Activated CD4-positive, CD25-positive, alpha-beta regulatory T cell treated with anti-CD3 and anti-CD28 coated beads, Interleukin-2, amount 50 U/mL, for 16 hours (primary cell): ENCODE measurements around the gene OVAAL.

Experiments
- DNase-seq: peaks from one replicate; pipeline ENCODE4 v3.0.0-alpha.2; 2020; ENCODE audit warnings: low read depth, low spot score

The OVAAL gene

GRCh38 chr1:180558664-180559063, at the start of gene OVAAL:
TSS of gene OVAAL (plus strand) at chr1:180558964.
- no peak for DNase-seq

- DNase-seq, result no peak
These were observed 47.9 kb upstream of the OVAAL start for GRCh38 chr1:180510882-180511281.

DNA sequence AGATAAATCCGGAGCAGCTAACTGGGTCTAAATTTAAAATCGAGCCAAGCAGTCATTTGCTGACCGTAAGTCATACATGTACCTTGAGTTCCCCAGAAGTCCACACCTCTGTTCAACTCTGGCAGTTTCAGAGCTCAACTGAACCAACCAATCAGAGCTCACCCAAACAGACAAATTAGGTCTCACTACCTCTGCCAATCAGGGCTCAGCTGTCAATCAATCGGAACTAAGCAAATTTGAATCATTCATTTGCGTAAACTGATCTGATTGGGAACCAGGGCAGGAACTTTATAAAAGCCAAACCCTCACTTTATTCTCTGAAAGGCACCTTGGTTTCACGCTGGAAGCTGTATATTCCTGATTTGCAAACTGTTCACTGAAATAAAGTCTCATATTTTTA, 45.2 kb upstream of the OVAAL start:
- DNase-seq, result no peak

- no peak for DNase-seq
These were observed 43.4 kb upstream of the OVAAL start for GRCh38 chr1:180515364-180515763.

GRCh38 chr1:180515857-180516388, 42.8 kb upstream of the OVAAL start:
- peak; percentile 25 for DNase-seq

DNA sequence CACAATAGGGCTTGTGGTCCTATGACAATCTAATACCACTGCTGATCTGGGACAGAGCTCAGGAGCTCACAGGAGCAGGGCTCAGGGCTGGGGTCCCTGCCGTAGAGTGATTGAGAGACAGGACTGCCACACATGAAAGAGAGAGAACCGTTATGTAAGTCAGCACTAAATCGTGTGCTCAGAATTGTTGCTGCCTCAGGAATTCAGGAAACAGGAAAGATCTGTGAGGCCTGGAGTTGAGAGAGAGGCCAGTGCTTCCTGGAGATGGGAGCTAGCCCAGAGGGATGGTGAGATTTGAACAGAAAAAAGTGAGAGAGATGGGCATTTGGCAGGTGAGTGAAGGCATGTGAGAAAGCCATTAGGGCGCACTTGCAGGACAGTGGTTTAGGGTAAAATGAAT, 38.9 kb upstream of the OVAAL start:
- no peak for DNase-seq

DNA sequence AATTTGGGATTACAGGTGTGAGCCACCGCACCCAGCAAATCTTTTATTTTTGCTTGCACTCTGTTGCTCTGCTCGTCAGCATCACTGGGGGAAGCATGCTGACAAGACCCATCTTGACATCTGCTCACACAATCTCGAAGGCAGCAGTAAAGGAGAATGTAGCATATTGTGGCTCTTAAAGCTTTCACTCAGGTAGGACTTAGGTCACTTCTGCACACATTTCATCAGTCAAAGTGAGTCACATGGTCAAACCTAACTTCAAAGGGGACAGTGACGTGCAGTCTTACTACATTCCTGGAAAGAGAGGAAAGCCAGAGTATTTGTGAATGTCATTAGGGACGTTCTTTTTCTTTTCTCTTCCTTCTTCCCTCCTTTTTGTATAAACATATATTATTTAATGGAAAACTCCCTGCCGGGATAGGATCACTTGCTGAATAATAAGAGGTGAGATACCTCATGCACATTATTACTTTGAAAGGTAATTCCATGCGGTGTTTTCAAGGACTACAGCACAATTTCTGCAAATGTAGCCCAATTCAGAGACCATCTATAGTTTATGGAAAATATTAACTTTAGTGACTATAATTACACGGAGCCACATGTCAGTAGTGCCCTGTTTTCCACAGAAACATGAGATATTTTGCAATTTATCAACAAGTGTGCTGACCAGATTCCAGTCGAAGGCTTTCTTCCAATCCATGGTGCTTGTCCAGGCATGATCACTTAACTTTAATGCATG, 37.1 kb upstream of the OVAAL start:
- no peak for DNase-seq

DNA sequence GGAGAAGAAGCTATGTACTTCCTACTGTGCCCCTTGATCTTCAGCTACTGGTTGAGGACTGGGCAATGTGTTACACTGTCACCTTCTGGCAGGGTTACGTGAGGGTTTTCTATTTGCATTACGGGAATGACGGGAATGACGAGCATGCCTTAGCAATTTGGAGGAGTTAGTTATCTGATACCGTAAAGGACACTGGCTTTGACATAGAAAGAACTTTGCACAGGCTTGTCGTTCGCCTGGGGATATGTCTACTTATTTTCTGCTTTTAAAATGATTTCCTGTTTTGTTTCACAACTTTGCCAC, 36.6 kb upstream of the OVAAL start:
- DNase-seq, result no peak

DNA sequence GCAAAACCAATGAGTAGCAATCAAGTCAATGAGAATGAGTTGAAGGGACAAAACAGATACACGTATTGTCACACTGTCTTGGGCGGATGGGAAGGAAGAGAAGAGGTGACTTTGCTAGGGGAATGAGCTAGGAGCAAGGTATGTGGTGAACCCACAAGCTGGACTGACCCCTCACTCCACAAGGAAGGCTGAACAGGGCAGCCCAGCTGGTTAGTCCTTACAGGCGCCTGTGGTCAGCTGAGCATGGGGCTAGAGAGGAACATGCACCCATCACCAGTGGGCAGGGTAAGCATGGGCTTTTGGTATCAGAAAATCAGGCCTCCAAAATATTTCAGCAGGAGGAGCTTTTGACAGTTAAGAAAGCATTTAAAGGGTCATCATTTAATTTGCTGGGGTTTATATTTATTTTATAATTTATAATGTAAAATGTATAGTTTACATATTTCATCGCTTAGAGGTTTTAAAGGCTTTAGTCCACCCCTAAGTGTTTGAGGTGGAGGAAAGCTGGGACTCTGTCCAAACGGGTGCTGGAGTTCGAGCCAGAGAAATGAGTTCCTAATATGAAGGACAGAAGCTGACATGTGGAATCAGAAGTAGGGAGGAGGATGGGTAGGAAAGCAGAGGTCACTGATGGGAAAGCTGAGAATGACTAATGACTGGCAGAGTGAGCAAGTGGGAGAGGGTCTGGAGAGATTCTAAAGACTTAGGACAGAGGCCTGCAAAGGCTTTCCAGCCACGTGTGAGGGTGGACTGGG, 34.4 kb upstream of the OVAAL start:
- DNase-seq, result no peak

DNA sequence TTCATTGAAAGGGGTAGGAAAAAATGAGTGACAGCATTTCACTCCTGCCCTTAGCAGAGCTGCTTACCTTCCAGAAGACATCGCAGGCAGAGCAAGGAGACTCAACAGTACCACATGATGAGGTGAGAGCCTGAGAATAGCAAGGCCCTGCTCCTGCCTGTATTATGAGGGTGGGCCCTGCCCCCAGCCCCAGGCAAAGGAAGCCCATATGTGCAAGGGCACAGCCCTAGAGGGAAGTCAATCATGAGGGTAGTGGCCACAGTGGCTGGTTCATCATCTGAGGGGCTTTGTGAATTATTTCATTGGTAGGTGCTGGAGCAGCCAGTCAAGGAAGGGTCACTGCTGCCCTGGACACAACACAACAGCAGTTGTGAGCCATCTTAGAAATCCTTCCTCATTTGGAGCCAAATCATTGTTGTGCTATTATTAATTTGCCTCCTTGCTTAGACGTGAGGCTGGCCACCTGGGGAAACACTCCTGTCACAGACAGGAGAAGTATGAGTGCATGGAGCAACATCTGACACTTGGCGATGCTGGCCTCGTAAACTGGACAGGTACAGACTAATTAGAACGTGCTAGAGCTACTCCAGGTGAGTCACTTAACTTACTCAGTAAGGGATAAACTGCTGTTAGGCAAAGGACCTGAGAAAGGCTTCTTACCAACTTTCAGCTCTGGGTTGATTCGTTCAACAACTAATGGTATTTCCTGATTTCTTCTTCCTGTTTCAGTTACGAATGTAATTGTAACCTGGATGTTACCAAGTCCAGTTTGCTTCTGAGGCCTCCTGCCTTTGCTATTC, 33.6 kb upstream of the OVAAL start:
- no peak for DNase-seq

GRCh38 chr1:180525715-180526039, 33.1 kb upstream of the OVAAL start:
- no peak for DNase-seq

GRCh38 chr1:180527101-180527669, 31.6 kb upstream of the OVAAL start:
- no peak for DNase-seq

- DNase-seq, result no peak
These were observed 29.8 kb upstream of the OVAAL start for GRCh38 chr1:180528868-180529470.

DNA sequence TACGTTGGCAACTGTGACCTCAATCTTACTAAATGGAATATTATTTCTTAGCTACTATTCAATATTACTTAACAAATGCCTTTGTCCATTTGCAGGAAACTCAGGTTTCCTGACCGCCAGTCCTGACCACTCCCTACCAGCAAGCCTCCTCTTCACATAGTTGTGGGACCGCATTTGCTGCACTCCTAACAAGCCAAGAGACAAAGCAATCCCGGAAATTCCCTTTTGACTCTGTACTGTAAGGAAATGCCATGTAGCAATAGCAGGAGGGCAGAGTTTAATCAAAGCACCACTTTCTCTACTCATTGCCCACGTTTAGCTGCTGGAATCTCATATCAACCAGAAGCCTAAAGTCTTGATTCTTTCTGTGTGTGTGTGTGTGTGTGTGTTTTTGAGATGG, 28.3 kb upstream of the OVAAL start:
- DNase-seq, result no peak

- DNase-seq, result no peak
These were observed 25.9 kb upstream of the OVAAL start for GRCh38 chr1:180532854-180533253.

DNA sequence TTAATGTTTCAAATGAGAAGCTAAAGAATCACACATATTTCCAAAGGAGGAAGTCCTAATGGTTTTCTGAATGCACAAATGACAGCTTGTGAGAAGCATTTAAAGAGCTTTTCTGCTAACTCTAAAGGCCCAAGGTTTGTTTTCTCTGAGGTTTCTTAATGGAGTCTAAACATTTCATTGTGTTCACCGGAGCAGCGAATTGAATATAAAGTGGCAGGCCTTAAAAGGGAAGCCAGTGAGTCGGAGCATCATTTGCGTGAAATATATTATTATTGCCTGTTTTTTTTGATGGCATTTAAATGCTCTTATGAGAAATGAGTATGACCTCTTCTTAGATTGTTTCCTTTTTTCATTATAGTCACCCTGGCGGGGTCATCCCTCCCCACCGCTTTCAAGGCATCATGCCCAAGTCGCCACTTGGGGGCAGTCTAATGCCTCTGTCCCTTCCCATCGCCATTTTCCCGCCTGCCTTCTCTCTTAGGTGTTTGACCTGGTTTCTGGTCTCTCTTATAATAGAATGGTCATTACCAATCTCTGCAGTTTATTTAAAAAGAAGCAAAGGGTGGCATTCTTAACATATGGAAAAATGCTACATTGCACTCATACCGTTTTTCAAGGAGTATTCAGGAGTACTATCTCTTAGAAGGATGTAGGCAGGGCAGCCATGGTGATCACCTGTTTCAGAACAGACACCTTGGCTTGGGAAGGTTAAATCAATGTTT, 25.3 kb upstream of the OVAAL start:
- peak; percentile 24 for DNase-seq

DNA sequence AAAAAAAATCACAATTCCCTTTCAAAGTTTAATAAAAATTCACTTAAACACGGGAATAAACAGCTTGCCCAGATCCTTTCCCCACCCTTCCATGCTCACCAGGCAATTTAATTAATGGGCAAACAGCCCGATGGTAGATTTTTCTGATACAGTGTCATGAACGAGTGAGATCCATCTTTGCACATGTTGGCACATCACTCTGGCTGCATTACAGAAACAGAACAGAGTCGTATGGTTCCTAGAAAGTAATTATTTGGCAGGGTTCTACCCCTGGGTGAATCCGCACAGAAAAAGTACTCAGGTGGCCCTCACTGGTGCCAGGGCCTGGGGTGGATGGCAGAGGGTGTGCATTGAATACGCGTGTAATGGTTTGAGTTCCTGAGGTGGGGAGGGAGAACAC, 24.6 kb upstream of the OVAAL start:
- no peak for DNase-seq

GRCh38 chr1:180535418-180535999, 23.3 kb upstream of the OVAAL start:
- DNase-seq, result no peak

GRCh38 chr1:180536821-180537372, 21.9 kb upstream of the OVAAL start:
- DNase-seq, result no peak

- DNase-seq, result no peak
These were observed 19.6 kb upstream of the OVAAL start for GRCh38 chr1:180539136-180539535.
